HG03095 (cell line): ENCODE measurements around the gene PGM2.
A peak's percentile ranks its signal among the peaks of the same experiment; 100 is the strongest.
"Not testable (repeated sequence)": the region's sequence is repeated elsewhere in the genome, so short reads cannot be mapped to it uniquely, and the experiment has no call there.

ENCODE experiments used
- ATAC-seq: cut with Tn5 transposase; IDR thresholded peaks from one replicate; pipeline ENCODE4 v1.9.1; 2021; ENCODE audit warnings: moderate library complexity; ENCODE audit not compliant: unreplicated experiment

Gene PGM2

GRCh38 chr4:37816719-37817118 is 9.8 kb upstream of the PGM2 start:
- no peak for ATAC-seq

GRCh38 chr4:37818752-37819151 is 7.7 kb upstream of the PGM2 start:
- no peak for ATAC-seq

GRCh38 chr4:37820458-37820857 is 6.0 kb upstream of the PGM2 start:
- not testable (repeated sequence) for ATAC-seq

GRCh38 chr4:37821953-37822605 is 4.4 kb upstream of the PGM2 start:
- no peak for ATAC-seq

- not testable (repeated sequence) for ATAC-seq
These were observed 985 bp upstream of the PGM2 start for GRCh38 chr4:37825501-37825900.

GRCh38 chr4:37825968-37826294 is 555 bp upstream of the PGM2 start:
- peak; percentile 8 for ATAC-seq

- ATAC-seq, result peak; percentile 32
These were observed 672 bp downstream of the PGM2 start for GRCh38 chr4:37827030-37827685.

- no peak for ATAC-seq
These were observed 1.4 kb downstream of the PGM2 start for GRCh38 chr4:37827802-37828321.

- ATAC-seq, result no peak
These were observed 2.4 kb downstream of the PGM2 start for GRCh38 chr4:37828843-37829242.

GRCh38 chr4:37830640-37831039 is 4.2 kb downstream of the PGM2 start:
- ATAC-seq, result no peak

- ATAC-seq, result no peak
These were observed 8.5 kb downstream of the PGM2 start for GRCh38 chr4:37835031-37835430.

- no peak for ATAC-seq
These were observed 9.3 kb downstream of the PGM2 start for GRCh38 chr4:37835806-37836205.

GRCh38 chr4:37836274-37836673 is 9.8 kb downstream of the PGM2 start:
- ATAC-seq, result no peak

- ATAC-seq, result no peak
These were observed 10.5 kb downstream of the PGM2 start for GRCh38 chr4:37836838-37837440.

GRCh38 chr4:37837446-37837845 is 11.0 kb downstream of the PGM2 start:
- ATAC-seq, result no peak

GRCh38 chr4:37839426-37839825 is 12.9 kb downstream of the PGM2 start:
- ATAC-seq, result no peak

GRCh38 chr4:37844204-37844603 is 17.7 kb downstream of the PGM2 start:
- ATAC-seq, result no peak

- no peak for ATAC-seq
These were observed 18.7 kb downstream of the PGM2 start for GRCh38 chr4:37845201-37845600.

GRCh38 chr4:37847311-37847884 is 20.9 kb downstream of the PGM2 start:
- ATAC-seq, result no peak

GRCh38 chr4:37852376-37852775 is 25.9 kb downstream of the PGM2 start:
- no peak for ATAC-seq

GRCh38 chr4:37858112-37858511 is 31.6 kb downstream of the PGM2 start:
- no peak for ATAC-seq

- ATAC-seq, result no peak
These were observed 32.4 kb downstream of the PGM2 start for GRCh38 chr4:37858872-37859271.
